Astrocyte of the spinal cord (primary cell): ENCODE data around the gene HMCN1.
"Not testable (repeated sequence)": the region's sequence is repeated elsewhere in the genome, so short reads cannot be mapped to it uniquely, and the experiment has no call there.

Experiments
- DNase-seq: peaks from one replicate; pipeline ENCODE4 v3.0.0; 2011; ENCODE audit warnings: low read depth, low spot score
- H3K4me3 ChIP-seq: 2 replicates; pipeline ENCODE4 v1.5.1; 2011; ENCODE audit warnings: low read depth, mild to moderate bottlenecking, low read length, moderate library complexity
- in situ Hi-C: cut with HindIII; loops from 2 replicates; pipeline ENCODE4 v1.10.0; 2017; ENCODE audit warnings: low sequenced_read_pairs
- TF ChIP-seq, protein P1 (sequence below): IDR thresholded peaks from 2 replicates; pipeline ENCODE4 v1.5.1; 2012; ENCODE audit warnings: low read depth, mild to moderate bottlenecking, low read length, inconsistent platforms

HMCN1 gene

GRCh38 chr1:185886671-185887070, 152.5 kb downstream of the HMCN1 start:
- no peak for DNase-seq
- H3K4me3 ChIP-seq, result no peak overlapping the region
- in situ Hi-C loops, result no loop called here
- TF ChIP-seq, protein P1, sequence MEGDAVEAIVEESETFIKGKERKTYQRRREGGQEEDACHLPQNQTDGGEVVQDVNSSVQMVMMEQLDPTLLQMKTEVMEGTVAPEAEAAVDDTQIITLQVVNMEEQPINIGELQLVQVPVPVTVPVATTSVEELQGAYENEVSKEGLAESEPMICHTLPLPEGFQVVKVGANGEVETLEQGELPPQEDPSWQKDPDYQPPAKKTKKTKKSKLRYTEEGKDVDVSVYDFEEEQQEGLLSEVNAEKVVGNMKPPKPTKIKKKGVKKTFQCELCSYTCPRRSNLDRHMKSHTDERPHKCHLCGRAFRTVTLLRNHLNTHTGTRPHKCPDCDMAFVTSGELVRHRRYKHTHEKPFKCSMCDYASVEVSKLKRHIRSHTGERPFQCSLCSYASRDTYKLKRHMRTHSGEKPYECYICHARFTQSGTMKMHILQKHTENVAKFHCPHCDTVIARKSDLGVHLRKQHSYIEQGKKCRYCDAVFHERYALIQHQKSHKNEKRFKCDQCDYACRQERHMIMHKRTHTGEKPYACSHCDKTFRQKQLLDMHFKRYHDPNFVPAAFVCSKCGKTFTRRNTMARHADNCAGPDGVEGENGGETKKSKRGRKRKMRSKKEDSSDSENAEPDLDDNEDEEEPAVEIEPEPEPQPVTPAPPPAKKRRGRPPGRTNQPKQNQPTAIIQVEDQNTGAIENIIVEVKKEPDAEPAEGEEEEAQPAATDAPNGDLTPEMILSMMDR, result no peak

DNA sequence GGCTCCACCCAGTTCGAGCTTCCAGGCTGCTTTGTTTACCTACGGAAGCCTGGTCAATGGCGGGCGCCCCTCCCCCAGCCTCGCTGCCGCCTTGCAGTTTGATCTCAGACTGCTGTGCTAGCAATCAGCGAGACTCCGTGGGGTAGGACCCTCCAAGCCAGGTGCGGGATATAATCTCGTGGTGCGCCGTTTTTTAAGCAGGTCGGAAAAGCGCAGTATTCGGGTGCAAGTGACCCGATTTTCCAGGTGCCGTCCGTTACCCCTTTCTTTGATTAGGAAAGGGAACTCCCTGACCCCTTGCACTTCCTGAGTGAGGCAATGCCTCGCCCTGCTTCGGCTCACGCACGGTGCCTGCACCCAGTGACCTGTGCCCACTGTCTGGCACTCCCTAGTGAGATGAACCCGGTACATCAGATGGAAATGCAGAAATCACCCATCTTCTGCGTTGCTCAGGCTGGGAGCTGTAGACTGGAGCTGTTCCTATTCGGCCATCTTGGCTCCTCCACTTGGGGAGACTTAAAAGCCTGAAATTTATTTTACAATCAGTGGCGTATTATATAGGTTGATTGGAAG, 158.7 kb downstream of the HMCN1 start:
- DNase-seq, H3K4me3 ChIP-seq, in situ Hi-C loops: not testable (repeated sequence)

- DNase-seq, result peak; percentile 13
- TF ChIP-seq, protein P1, result no peak
- H3K4me3 ChIP-seq, result no peak overlapping the region
- in situ Hi-C loops, result no loop called here
Measured at GRCh38 chr1:185894791-185895190, 160.6 kb downstream of the HMCN1 start.

DNA sequence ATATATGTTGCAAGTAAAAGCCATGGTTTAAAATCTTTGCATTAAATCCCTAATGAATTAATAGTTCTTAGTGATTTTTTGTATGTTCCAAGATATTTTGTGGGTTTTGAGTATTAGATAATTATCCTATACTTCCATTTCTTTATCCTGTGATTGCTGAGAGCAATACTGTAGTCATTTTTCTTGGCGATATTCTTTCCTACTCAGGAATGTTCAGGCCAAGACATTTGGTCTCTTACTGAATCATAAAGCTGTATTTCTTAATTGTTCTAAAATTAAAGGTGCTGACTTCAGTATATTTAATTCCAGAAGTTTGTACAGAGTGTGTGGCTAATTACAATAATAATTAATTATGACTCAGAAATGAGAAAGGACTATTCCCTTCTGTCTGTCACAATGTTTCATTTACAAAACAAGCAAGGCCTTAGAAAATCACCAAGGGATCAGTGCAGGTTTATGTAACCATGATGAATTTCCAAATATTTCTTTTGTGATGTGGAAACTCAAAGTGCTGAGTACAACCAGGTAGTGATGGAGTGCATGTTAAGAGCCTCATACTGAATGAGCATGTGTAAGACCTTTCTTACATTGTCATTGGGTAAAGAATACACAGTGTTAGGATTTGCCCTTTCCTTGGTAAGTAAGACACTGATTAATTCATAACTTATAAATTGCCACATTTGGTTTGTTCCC, 161.2 kb downstream of the HMCN1 start:
- H3K4me3 ChIP-seq, result no peak overlapping the region
- TF ChIP-seq, protein P1, result no peak
- in situ Hi-C loops, result no loop called here
- DNase-seq, result peak; percentile 14

- in situ Hi-C loops, result no loop called here
- TF ChIP-seq, protein P1, result no peak
- H3K4me3 ChIP-seq, result no peak overlapping the region
- DNase-seq, result peak; percentile 19
Measured at GRCh38 chr1:185896863-185897262, 162.7 kb downstream of the HMCN1 start.

DNA sequence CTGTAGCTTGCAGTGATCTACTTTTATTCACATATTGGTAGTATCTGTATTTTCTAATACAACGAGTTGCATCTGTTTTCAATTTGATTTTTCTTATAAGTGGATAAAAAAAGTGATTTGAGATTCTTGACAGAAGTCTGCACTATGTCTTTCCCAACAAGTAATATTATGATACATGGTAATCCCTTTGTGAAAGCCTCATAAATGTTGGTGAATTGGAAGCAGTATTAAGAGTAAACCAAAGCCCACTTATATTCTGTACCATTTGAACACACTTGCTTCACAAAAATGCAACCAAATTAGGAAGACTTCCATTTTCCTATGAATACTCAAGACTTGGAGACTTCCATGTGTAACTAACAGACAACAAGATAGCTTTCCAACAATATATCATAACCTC, 172.0 kb downstream of the HMCN1 start:
- in situ Hi-C loops, result no loop called here
- DNase-seq, result no peak
- TF ChIP-seq, protein P1, result no peak
- H3K4me3 ChIP-seq, result no peak overlapping the region

- no peak overlapping the region for H3K4me3 ChIP-seq
- in situ Hi-C loops, result no loop called here
- DNase-seq, result no peak
- TF ChIP-seq, protein P1, result no peak
Measured at GRCh38 chr1:185907246-185907645, 173.1 kb downstream of the HMCN1 start.
